ENCODE data around the gene SBNO2. TPM values are rescaled to one million over a fixed set of nuclear protein-coding genes. Genes with fewer than 3 reads are reported as not detected.

Gene SBNO2
- total and polyA plus RNA-seq, 9 of the 15 experiments (the other 6 are each of a cell fraction or from before 2014, with no cell fraction given): 0.01 to 46.2 (median 6.7) TPM

- TF ChIP-seq NR2C1 (IDR thresholded peaks at IDR 0.05) (no peak), NR2C1 (tag; IDR thresholded peaks at IDR 0.05) (0 out of 2 replicates have a peak, but pooled peaks have one; percentile 48), NR1H2 (CRISPR knock-in tag; IDR thresholded peaks at IDR 0.05) (0 out of 2 replicates have a peak, but pooled peaks have one; percentile 23), MYC (IDR thresholded peaks at IDR 0.05; ENCODE audit: low read depth, low read length) (peak; percentile 54), MYC (CRISPR knock-in tag; IDR thresholded peaks at IDR 0.05; ENCODE audit: borderline replicate concordance, low read depth) (no peak)
Measured at GRCh38 chr19:1094978-1095701, 78.9 kb downstream of the SBNO2 start, which contains the start of gene POLR2E (continued).

GRCh38 chr19:1094655-1094977 is 79.5 kb downstream of the SBNO2 start:
- intact Hi-C loops (cut with micrococcal nuclease) (no loop called here), in situ Hi-C loops (cut with MboI) (no loop called here)
- CTCF ChIA-PET (ENCODE audit: low intra/inter-chr PET ratio): no interaction called here
- DNase-seq (ENCODE audit: extremely low read depth in 1 of 4, low spot score in 3 of 4): no peak
- Histone ChIP-seq H3K9me1 (ENCODE audit: control insufficient read depth, insufficient read depth, low read length) (no peaks in the 10 kb centered on the region), H3K27ac (ENCODE audit: extremely low read depth, low read depth, low read length) (peak overlapping the region; percentile 65), H3K9ac (ENCODE audit: insufficient read depth in 1 of 2, low read depth in 2 of 2, low read length in 2 of 2) (peak overlapping the region; percentile 87 to 100), H3K9me3 (replicated peaks; ENCODE audit: control insufficient read depth, insufficient read depth, low read depth, low read length) (peaks cover 3% of the 10 kb centered on the region), H2AFZ (ENCODE audit: low read depth, low read length) (no peak overlapping the region), H4K20me1 (replicated peaks; ENCODE audit: control insufficient read depth, insufficient read depth, low read length) (peaks cover 11% of the 10 kb centered on the region; the same call in 1 of the 2 replicates), H3K36me3 (ENCODE audit: control insufficient read depth, insufficient read depth, low read length) (peaks cover 37% of the 10 kb centered on the region), H3K27me3 (ENCODE audit: control insufficient read depth in 2 of 2, insufficient read depth in 2 of 2, low read length in 2 of 2) (no peaks in the 10 kb centered on the region), H3K4me2 (ENCODE audit: insufficient read depth, low read length) (peak overlapping the region; percentile 88), H3K4me3 (peak overlapping the region; percentile 78), H3K4me1 (replicated peaks in 1 of 2; ENCODE audit: control insufficient read depth in 2 of 2, insufficient read depth in 2 of 2, low read length in 2 of 2) (peaks cover 24 to 62% of the 10 kb centered on the region in 2 experiments; a peak in 4 of 5 replicates), H3K79me2 (ENCODE audit: control insufficient read depth, insufficient read depth, low read length) (peaks cover 42% of the 10 kb centered on the region)
- no peak for FAIRE-seq
- WGBS (ENCODE audit: insufficient coverage, low coverage, missing lambda C conversion rate): 2% methylated on average over 13 of the region's 19 CpGs
- no peak for ATAC-seq
- no TSS peak for BruUV-seq (replicated peaks)
- POLR2A ChIA-PET: interaction anchor here (6.2 kb wide), 1 partner anchor 10 kb away, joined by 45 read pairs; no protein-coding TSS in a partner anchor
- TF ChIP-seq SMARCA4 (IDR thresholded peaks at IDR 0.05): no peak
- TF ChIP-seq RHOXF2B (CRISPR knock-in tag; conservative IDR thresholded peaks at IDR 0.05): no peak
- TF ChIP-seq ATF7 (IDR thresholded peaks at IDR 0.05): no peak
- no peak for TF ChIP-seq IRF9 (tag; IDR thresholded peaks at IDR 0.05)
- TF ChIP-seq KAT7 (CRISPR knock-in tag; IDR thresholded peaks at IDR 0.05; ENCODE audit: borderline replicate concordance): peak; percentile 51; the same call in 1 of the 2 replicates
- TF ChIP-seq, protein P1, sequence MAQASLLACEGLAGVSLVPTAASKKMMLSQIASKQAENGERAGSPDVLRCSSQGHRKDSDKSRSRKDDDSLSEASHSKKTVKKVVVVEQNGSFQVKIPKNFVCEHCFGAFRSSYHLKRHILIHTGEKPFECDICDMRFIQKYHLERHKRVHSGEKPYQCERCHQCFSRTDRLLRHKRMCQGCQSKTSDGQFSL (CRISPR knock-in tag; IDR thresholded peaks at IDR 0.05): 0 out of 2 replicates have a peak, but pooled peaks have one; percentile 29
- TF ChIP-seq, protein P1 (tag; IDR thresholded peaks at IDR 0.05): no peak
- TF ChIP-seq ZKSCAN3 (CRISPR knock-in tag; IDR thresholded peaks at IDR 0.05): no peak
- no peak for TF ChIP-seq TRIM24 (IDR thresholded peaks at IDR 0.05)
- TF ChIP-seq ZNF436 (CRISPR knock-in tag; IDR thresholded peaks at IDR 0.05): no peak
- peak in 1 of 2 experiments; percentile 47; a peak in 1 of 4 replicates for TF ChIP-seq SIN3A (IDR thresholded peaks at IDR 0.05; ENCODE audit: borderline replicate concordance in 2 of 2, control insufficient read depth in 1 of 2, low read depth in 2 of 2, low read length in 2 of 2)
- TF ChIP-seq, protein P2, sequence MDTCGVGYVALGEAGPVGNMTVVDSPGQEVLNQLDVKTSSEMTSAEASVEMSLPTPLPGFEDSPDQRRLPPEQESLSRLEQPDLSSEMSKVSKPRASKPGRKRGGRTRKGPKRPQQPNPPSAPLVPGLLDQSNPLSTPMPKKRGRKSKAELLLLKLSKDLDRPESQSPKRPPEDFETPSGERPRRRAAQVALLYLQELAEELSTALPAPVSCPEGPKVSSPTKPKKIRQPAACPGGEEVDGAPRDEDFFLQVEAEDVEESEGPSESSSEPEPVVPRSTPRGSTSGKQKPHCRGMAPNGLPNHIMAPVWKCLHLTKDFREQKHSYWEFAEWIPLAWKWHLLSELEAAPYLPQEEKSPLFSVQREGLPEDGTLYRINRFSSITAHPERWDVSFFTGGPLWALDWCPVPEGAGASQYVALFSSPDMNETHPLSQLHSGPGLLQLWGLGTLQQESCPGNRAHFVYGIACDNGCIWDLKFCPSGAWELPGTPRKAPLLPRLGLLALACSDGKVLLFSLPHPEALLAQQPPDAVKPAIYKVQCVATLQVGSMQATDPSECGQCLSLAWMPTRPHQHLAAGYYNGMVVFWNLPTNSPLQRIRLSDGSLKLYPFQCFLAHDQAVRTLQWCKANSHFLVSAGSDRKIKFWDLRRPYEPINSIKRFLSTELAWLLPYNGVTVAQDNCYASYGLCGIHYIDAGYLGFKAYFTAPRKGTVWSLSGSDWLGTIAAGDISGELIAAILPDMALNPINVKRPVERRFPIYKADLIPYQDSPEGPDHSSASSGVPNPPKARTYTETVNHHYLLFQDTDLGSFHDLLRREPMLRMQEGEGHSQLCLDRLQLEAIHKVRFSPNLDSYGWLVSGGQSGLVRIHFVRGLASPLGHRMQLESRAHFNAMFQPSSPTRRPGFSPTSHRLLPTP (IDR thresholded peaks at IDR 0.05; ENCODE audit: borderline replicate concordance, extremely low read depth, insufficient read length): no peak
- TF ChIP-seq ZEB2 (IDR thresholded peaks at IDR 0.05): no peak
